HT1080 (cell line): Measurements from ENCODE around the gene GALNT13. TPM values are rescaled to one million over a fixed set of nuclear protein-coding genes. Genes with fewer than 3 reads are reported as not detected.

ENCODE experiments used
- DNase-seq: peaks from one replicate; pipeline ENCODE4 v3.0.0-alpha.2; 2015; ENCODE audit warnings: low read depth
- polyA plus RNA-seq, 2 experiments: library from polyadenylated mRNA; depleted of rRNA; stranded (reverse); fragments of >200 nt; gene quantifications; 2 replicates each; pipeline ENCODE4 v1.2.3, GENCODE V29; 2015
- total RNA-seq: library from RNA; depleted of rRNA; stranded (reverse); fragments of >200 nt; shearing (Covaris generic); gene quantifications from 2 replicates; pipeline ENCODE4 v1.2.3, GENCODE V29; 2014; rRNA removed

Gene GALNT13
- 0.21 and 0.33 TPM in 2 replicates for total RNA-seq
- polyA plus RNA-seq (2015; cell fraction: cytosol; rRNA removed), result 0.53 and 0.94 TPM in 2 replicates
- polyA plus RNA-seq (2015; cell fraction: nucleus; rRNA removed), result 0.33 and 0.40 TPM in 2 replicates

DNA sequence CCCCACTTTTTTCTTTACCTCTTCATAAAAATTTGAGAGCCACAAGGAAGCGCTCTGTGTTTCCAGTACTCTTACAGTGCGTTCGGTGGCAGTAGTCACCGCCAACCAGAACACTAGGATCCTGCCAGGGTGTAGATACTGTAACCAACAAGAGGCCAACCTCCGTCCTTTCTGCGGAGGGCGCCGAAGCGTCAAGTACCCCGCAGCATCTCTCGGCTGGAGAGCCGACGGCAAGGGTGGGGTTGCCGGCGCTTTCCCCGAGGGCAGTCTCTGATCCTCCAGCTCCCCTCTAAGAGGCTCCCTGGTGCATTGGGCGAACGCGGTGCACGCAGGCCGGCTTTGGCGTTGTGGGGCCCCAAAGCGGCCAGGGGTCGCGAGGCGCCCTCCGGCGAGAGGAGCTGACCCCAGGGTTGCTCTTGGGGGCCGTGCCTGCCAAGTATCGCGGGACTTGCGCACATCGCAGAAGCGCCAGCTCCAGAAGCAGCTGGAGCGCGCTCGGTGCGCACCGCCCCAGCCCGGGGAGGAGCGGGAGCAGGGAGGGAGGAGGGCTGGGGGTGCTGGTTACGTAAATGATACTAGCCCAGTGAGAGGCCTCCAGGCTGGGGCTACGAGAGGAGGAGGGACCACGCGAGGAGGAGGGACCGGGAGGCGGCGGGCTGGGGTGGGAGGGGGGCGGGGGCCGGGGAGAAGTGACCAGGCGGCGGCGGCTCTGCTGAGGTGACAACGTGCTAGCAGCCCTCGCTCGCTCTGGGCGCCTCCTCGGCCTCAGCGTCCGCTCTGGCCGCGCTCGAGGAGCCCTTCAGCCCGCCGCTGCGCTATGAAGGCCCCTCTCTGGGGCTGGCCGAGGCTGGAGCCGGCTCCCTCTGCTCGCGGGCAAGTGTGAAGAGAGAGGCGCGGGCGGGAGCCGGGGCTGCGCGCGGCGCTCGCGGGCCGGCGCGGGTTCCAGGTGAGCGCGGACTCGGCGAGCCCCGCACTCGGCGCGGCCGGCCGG is at the start of gene GALNT13:
Gene GALNT13, plus strand, starts transcription at position 692 of the 991 bp plus-strand sequence.
- DNase-seq, result no peak

DNA sequence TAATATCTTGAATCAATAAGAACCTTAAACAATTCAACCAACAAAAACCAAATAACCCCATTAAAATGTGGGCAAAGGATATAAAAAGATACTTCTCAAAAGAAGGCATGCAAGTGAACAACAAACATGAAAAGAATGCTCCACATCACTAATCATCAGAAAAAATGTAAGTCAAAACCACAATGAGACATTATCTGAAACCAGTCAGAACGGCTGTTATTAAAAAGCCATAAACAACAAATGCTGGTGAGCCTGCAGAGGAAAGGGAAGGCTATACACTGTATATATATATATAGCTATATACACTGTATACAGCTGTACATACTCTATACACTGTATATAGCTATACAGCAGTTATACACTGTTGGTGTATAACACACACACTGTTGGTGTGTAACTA is 47.8 kb upstream of the GALNT13 start:
- peak; percentile 7 for DNase-seq

DNA sequence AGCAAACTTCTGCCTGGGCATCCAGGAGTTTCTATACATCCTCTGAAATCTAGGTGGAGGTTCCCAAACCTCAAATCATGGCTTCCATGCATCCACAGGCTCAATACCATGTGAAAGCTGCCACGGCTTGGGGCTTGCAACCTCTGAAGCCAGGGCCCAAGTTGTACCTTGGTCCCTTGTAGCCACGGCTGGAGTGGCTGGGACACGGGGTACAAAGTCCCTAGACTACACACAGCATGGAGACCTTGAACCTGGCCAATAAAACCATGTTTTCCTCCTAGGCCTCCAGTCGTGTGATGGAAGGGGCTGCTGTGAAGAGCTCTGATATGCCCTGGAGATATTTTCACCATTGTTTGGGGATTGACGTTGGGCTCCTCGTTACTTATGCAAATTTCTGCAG is 43.4 kb upstream of the GALNT13 start:
- no peak for DNase-seq

DNA sequence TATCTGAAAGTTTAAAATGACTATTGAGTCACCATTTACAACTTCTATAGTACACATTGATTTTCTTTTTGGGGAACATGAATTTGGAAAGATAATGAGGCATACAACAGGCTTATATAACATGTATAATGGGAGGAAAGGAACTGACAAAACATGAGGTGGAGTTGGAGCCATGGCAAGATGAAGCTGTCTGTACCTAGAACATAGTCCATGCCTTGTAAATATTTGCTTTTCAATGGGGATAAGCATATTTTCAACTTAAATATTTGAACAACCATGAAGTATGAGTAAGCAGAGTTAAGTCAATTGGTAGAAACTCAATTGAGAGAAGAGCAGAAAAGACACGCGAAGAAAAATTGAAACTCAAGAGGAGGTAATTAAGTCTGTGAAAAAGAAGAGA is 37.1 kb upstream of the GALNT13 start:
- no peak for DNase-seq

DNA sequence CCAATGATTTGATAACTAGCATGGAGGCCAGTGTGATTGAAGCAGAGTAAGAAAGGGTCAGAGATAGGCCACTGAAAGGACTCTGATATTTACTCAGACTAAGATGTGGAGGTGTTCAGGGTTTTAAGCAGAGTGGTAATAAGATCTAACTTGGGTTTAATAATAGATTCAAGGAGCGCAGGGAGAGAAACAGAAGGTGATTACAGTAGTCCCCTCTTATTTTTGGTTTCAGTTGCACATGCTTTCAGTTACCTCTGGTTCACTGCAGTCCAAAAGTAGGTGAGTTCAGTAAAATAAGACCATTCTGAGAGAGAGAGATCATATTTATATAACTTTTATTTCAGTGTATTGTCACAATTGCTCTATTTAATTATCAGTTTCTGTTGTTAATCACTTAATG is 13.5 kb upstream of the GALNT13 start:
- DNase-seq, result no peak

DNA sequence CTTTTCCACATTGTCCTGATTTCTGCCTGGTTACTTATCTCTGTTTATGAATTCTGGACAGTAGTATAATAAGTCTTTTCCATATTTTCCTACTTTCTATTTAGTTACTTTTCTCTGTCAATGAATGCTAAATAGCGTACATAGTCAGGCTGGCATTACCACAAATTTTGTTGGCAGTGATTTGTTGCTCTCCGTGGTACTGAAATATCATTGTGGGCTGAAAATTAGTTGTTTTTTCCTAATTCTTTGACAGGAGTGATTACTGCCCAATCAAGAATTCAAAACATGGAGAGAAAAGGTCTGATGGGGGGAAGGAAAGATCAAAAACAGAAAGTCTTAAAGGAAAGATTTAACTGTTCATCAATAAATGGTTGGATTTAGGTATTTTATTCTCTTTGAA is 7.7 kb upstream of the GALNT13 start:
- no peak for DNase-seq

DNA sequence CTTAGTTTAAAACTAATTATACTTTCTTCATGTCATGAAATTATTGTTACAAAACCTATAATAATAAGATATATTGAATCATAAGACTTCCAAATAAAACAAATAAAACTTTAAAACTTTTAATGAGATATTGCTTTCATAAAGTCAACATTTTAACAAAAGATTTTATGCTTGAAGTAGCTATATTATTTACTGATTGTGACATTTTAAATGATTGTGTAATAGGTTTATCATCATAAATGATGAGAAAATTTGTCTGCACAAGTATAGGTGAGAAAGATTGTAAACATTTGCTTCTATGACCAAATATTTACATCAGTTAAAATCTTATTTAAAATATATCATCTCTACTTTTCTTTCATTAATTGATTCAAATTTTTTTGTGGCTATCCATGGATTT is 5.1 kb upstream of the GALNT13 start:
- no peak for DNase-seq

DNA sequence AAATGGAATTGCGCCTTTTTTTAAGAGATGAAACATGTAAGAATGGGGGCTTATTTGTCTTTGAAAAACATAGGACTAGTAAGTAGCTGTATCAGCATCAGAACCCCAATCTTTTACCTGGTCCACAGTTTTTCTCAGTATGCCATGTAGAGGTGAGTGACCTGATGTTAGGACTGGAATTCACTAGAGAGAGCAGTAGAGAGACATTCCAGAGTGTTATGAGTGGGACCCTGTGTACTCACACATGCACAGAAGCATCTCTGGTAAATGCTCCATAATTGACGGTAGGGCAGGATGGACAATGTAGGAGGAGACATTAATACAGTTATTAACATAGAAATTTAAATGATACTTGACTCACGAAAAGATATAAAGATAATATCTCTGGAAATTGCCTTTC is 1.4 kb upstream of the GALNT13 start:
- DNase-seq, result peak; percentile 23

DNA sequence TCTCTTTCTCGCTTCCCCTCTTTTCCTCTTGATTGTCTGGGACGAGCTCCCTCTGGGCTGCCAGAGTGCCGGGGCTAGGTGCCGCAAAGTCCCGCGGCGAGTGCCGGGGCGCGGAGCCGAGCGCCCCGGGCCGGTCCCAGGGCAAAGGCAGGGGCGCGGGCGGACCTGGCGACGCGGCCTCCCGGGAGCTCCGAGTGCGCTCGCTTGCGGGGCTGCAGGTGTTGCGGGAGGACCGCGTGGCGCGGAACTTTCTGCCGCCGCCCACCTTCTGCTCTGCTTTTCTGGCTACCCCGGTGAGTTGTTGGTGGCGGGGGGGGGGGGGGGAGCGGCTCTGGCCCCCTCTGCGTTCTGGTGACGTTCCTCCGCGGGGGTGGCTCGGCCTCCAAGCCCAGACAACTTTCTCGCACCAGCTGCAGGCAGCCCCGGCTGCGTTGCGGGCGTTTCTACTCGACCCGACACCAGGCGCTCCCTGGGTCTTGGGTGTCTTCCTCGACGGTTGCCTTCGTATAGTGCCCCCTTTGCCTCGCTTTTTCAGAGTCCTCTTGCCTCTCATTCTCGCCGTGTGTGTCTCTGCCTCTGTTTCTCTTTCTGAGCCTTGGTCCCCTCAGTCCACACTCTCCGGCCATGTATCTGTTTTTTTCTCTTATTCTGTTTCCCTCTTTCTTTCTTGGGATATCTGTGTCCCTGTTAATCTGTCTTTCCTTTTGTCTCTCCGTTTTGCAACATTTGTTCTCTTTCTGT is 759 bp downstream of the GALNT13 start:
- no peak for DNase-seq

DNA sequence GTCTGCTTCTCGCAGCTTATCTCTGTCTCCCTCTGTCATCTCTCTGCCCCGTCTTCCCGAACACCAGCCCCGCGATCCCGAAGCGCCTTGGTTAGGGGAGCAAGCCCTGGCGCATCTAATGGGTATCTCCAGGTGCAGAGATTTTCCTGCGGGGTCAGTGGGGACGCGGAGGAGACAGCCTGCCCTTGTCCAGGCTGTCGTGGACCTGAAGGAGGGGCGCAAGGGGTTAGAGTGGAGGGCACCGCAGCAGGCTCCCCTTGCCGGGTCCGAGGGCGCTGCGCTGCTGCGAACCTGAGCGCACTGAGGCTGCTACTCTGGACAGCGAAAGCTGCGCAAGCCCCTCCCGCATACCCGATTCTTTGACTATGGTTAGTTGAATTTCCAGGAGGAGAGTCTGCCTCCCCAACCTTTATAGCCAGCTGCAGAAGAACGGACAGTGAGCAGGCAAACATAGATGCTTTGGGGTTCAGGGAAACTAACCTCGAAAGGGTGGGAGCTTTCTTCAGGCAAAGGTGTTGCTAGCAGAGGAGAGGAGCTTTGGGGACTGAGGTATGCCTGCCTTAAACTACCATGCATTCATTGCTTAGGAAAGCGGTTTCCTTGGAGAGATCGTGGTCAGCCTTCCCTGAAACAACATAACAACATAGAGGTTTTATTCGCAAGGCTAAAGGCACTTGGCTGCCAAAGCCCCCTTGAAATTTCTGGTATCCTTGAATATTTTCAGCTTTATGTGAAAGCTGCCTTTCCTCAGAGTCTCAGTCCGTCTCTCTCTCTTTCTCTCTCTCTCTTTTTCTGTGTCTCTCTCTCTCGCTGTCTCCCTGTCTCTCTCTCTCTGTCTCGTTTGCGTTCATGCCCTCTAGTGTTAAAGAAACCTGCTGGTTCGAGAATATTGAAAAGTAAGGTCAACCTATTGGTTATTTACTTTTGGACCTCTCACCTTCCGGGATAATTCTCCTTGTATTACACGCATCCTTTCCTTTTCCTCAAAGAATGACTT is 1.6 kb downstream of the GALNT13 start:
- peak; percentile 11 for DNase-seq

DNA sequence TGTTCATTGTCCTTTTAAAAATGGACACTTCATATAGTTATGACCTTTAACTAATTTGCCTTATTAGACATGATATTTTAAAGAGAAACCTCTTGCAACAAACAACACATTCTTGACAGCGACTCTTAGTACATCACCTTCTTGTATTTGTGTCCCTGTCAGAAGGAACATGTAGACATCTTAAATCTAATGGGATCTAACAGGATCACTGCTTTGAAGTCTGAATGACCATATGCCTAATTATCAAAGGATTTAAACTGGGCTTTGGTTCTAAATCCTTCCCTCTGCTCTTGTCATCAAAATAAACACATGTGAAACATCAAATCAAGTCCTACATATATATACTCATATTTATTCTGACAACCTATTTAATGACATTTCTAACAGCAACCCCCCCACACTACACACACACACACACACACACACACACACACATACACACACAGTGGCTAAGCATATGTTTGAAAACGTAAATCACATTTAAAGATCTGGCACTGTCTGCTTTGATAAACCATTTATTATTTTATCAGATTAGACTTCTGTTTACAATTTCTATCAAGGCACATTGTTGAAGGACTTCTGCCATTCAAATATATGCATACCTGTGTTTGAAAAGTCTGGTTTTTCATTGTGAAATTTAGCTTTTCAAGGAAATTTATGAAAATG is 4.2 kb downstream of the GALNT13 start:
- DNase-seq, result no peak

DNA sequence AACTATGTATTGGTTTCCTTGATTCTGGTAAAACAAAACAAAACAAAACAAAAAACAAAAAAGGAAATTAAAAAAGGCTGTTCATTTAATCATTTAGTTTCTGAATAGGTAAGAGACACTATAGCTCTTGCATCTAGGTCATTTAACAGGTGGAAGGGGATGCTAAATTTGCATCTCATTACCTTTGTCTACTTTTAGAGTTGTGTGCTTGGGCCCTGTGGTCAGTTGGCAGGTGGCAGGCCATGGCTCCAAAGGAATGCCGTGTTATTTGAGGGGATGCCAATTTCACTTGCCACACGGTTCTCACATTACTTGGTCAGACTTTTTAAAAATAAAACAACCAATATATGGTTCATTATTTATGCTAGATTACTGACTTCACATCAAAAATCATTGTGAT is 9.2 kb downstream of the GALNT13 start:
- no peak for DNase-seq

DNA sequence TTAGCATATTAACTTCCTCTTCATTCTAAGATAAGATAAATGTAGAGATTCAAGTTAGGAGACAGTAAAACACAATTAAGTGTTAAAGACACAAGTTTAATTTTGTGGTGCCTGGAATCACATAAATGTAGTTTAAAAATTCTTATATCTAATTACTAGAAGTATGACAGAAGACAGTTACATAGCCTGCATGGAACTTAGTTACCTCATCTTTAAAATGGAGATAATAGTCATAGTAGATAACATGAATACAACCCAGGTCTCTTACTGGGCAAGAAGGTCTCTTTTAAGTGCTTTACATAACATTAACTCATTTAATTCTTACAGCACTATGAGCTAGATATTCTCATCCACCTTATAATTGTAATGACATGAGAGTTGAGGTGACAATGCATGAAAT is 15.1 kb downstream of the GALNT13 start:
- DNase-seq, result no peak

DNA sequence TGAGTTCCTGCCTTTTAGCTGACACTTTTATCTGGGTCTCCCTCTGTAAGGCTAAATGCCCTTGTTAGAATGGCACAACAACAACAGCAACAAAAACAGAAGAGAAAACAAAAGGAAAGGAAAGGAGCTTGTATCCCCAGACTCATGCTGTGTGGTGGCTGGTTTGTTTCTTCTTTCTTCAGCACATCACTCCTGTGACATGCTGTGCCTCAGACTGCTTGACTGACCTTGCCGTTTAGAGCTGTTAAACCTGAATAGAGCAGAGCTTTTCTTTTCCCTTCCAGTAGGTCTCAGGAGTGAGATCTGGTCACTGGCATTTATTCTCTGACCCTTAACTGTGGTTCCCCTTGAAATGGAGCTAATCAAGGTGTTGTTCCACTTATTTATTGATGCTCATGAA is 18.9 kb downstream of the GALNT13 start:
- no peak for DNase-seq

DNA sequence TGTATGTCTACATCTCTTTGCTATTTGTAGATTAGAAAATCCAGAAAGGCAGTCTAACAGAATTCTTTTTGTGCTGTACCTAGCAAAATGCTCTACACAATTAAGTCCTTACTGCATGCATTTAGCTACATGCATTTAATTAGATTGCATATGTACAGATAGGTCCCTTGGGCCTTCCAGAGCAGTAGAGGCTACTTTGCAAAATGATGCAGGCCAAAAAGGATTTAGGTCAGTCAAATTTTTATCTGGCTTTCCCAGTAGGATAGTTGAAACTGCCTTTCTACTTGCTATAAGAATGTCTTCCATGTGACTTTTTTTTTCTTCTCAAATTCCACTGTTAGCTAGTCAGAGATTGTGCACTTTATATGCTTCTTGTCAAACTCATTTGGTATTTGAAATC is 19.3 kb downstream of the GALNT13 start:
- no peak for DNase-seq

DNA sequence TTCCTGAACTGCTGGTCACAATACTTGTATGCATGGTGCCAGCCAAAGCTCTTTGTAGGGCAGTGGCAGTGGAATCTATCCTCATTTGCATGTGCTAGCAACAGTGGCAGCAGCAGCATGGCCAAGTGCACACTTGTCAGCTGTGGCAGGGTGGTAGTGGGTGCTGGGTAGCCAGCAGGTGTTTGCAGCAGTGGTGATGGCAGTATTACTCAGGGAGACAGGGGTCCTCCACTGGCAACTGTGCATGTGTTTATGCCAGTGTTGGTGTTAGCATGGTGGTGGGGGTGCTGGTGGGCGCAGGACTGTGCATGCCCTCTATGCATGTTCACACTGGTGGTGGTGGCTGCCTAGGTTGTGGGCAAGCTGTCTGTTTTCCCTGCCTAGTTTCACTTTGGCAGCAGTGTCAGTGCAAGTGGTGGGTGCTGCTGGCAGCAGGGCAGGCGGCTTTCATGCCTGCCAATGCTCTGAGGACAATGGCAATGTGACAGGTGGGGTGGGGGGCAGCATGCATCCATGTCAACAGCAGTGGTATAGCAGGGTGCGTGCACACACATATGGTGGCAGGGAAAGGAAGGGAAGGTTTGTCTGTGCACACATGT is 41.2 kb downstream of the GALNT13 start:
- DNase-seq, result no peak

DNA sequence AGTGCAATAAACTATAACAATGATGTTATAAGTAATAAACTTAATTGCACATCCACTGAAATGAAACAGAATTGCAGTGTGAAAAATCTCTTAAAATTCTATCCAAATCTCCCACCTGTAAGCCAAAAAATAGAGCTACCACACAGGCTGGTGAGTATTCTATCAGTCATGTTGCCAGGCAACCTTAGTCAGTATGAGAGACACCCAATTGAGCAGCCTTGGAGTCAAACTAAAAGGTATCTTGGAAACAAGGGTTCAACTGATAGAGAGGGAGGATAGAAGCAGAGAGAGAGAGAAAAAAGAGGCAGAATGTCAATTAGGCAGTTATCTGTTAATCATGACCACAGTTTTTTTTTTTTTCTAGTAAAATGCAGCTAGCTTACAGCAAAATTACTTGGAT is 45.8 kb downstream of the GALNT13 start:
- no peak for DNase-seq

DNA sequence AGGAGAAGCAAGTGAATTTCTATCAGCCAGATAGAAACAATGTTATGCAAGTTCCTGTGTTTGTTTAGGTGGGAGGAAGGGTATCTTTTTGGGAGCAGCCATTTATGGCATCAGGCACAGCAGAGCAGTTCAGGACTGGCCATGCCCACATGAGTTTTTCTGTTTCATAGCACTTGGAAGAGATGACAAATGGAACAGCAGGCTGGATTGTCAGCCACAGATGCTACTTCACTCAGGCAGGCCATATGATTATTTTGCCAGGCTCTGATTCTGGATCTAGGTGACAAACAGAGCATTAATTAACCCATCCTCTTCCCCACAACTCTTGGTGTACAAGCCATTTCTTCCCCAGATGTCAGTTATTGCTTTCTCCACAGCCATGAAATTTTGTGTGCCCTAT is 63.8 kb downstream of the GALNT13 start:
- DNase-seq, result no peak

DNA sequence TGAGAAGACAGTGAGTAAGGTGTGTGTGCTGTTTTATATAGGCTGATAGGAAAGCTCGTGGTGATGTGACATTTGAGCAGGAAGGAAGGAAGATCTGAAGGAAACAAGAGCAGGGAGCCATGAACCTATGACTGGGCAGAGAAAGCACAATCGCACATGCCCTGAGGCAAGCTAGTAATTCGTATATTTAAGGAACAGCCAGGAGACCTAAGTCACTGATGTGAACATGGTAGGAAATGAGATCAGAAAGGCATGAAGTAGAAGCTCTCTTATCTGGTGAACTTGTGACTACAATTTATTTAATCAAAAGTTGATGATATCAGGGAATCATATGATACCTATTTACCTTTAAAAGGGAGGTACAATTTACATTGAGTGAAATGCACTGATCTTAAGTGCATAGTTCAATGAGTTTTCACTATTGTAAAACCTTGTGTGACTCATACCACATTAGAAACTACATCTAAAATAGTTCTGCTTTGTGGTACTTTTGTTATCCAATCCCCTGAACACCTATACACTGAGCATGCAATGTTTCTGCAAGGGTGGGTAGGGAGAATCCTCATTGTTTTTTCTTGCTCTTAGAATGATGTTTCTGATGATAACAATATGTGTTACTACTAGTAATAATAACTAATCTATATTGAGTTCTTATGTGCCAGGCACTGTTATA is 67.5 kb downstream of the GALNT13 start:
- no peak for DNase-seq
